ENCODE results near the gene QSOX1. TPM values are rescaled to one million over a fixed set of nuclear protein-coding genes. Genes with fewer than 3 reads are reported as not detected.

QSOX1 gene
- total RNA-seq, 4 donors from 2014 or later, result 104 to 138 (median 107) TPM

DNA sequence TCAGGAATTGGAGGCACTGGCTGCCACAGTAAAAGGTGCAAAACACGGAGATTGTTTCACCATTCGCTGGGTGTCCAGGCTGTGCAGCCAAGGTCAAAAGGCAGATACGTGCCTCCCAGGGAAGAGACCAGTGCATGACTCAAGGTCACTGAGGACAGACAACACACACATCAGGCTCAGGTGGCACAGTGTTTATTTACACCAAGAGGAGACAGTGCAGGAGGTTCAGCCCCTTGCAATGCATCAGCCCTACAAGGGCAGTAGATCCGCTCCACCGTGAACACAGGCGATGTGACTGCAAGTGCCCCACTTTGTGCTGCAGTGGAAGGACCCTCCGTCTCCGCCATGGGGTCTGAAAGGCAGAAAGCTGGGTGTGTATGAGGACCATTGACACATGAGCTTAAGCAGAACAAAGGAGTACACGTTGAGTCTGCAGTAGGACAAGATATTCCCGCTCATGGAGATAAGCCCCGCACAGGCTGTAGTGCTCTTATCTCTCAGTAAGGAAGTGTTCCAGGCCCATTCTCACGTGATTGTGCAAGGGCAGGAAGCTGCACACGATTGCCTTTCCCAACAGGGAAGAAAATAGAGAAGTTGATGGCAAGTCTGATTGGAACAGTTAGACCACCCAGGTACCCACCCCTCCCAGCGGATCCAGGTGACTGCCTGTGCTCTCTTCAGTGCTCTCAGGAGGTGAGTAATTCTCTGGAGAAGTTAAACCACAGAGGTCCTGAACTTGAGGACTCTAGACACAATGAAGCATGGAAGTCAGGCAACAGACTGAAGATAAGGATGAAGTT is 37.5 kb upstream of the QSOX1 start:
- no peak for DNase-seq (ENCODE audit: extremely low spot score)
- TF ChIP-seq CTCF (IDR thresholded peaks at IDR 0.05), result no peak
- TF ChIP-seq POLR2A (IDR thresholded peaks at IDR 0.05; ENCODE audit: low read depth), result no peak
- TF ChIP-seq EP300 (IDR thresholded peaks at IDR 0.05), result no peak
- no peak for TF ChIP-seq POLR2AphosphoS5 (IDR thresholded peaks at IDR 0.05)
- Histone ChIP-seq H3K27ac (replicated peaks in 1 of 4) (peak overlapping the region in 1 of 4 donors; percentile 7), H3K4me1 (peaks cover 25 to 35% (median 30%) of the 10 kb centered on the region in 4 donors), H3K9me3 (no peaks in the 10 kb centered on the region), H3K27me3 (no peaks in the 10 kb centered on the region), H3K36me3 (peaks cover 0 to 12% (median 3%) of the 10 kb centered on the region in 4 donors), H3K4me3 (no peak overlapping the region)
- 73% methylated on average over 9 of the region's 14 CpGs for WGBS
- intact Hi-C loops (cut with DNase I), result no loop called here

DNA sequence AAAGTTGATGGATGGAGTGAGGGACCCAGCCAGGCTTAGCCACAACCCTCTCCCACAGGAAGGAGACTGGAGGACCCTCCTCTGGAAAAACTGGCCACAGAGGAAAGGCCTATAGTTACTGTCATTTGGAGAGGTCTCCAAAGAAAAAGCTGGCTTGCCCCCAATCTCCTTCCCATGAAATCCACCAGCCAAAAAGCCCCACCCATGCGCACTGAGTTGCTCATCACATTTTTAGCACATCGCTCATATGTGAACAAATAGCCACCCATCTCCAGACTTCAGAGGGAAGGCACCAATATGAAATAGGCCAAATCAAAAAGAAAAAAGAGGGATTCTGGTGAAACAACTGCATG is 36.9 kb upstream of the QSOX1 start:
- peaks cover 19 to 29% (median 28%) of the 10 kb centered on the region in 4 donors for H3K4me1 ChIP-seq
- 82% methylated on average over 2 of the region's 2 CpGs for WGBS
- DNase-seq (ENCODE audit: extremely low spot score), result no peak
- H3K27me3 ChIP-seq, result no peaks in the 10 kb centered on the region
- H3K9me3 ChIP-seq, result no peaks in the 10 kb centered on the region
- peaks cover 0 to 6% (median 0%) of the 10 kb centered on the region in 4 donors for H3K36me3 ChIP-seq
- intact Hi-C loops (cut with DNase I), result no loop called here
- no peak overlapping the region for H3K4me3 ChIP-seq
- H3K27ac ChIP-seq (replicated peaks in 1 of 4), result peak overlapping the region in 1 of 4 donors; percentile 7
- no peak for TF ChIP-seq POLR2A (IDR thresholded peaks at IDR 0.05; ENCODE audit: low read depth)
- TF ChIP-seq POLR2AphosphoS5 (IDR thresholded peaks at IDR 0.05), result no peak
- no peak for TF ChIP-seq EP300 (IDR thresholded peaks at IDR 0.05)
- TF ChIP-seq CTCF (IDR thresholded peaks at IDR 0.05), result no peak

- 90% methylated on average over 2 of the region's 2 CpGs for WGBS
- TF ChIP-seq POLR2A (IDR thresholded peaks at IDR 0.05; ENCODE audit: low read depth) (no peak), CTCF (IDR thresholded peaks at IDR 0.05) (no peak), EP300 (IDR thresholded peaks at IDR 0.05) (no peak), POLR2AphosphoS5 (IDR thresholded peaks at IDR 0.05) (no peak)
- Histone ChIP-seq H3K36me3 (peaks cover 0 to 5% (median 0%) of the 10 kb centered on the region in 4 donors), H3K4me3 (no peak overlapping the region), H3K9me3 (no peaks in the 10 kb centered on the region), H3K27ac (replicated peaks in 1 of 4) (no peak overlapping the region), H3K27me3 (no peaks in the 10 kb centered on the region), H3K4me1 (peaks cover under 1 to 14% (median 10%) of the 10 kb centered on the region in 4 donors)
- DNase-seq (ENCODE audit: extremely low spot score), result no peak
- intact Hi-C loops (cut with DNase I), result no loop called here
Observed at GRCh38 chr1:180119837-180120236, 34.8 kb upstream of the QSOX1 start.

DNA sequence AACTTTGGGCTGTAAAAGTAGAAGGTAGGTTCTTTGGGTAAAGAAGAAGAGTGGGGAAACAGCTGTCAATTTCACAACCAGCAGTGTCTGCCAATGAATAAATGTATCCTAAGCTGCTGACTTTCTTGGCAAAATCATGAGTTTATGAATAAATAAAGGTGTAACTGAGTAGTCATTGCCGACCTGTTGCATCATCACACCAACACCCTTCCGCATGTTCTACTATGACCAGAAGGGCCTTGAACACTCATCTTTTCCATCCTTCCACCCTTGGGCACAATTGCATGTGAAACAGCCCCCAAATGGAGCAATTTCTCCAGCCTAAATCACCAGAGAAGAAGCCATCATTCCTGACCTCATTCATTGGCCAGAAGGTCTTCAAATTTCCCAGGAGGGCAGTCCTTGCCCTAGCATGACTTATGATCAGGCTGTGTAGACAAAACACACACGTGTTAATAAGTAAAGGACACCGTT is 31.2 kb upstream of the QSOX1 start:
- no peaks in the 10 kb centered on the region for H3K36me3 ChIP-seq
- TF ChIP-seq POLR2AphosphoS5 (IDR thresholded peaks at IDR 0.05), result peak in 1 of 2 donors; percentile 49
- TF ChIP-seq POLR2A (IDR thresholded peaks at IDR 0.05; ENCODE audit: low read depth), result no peak
- no peak for TF ChIP-seq CTCF (IDR thresholded peaks at IDR 0.05)
- no peak overlapping the region for H3K27ac ChIP-seq (replicated peaks in 1 of 4)
- intact Hi-C loops (cut with DNase I), result no loop called here
- DNase-seq (ENCODE audit: extremely low spot score), result no peak
- 91% methylated on average over 4 of the region's 4 CpGs for WGBS
- H3K4me1 ChIP-seq, result no peaks in the 10 kb centered on the region
- no peaks in the 10 kb centered on the region for H3K9me3 ChIP-seq
- H3K27me3 ChIP-seq, result no peaks in the 10 kb centered on the region
- no peak overlapping the region for H3K4me3 ChIP-seq

Data from esophagus muscularis mucosa (tissue), 4 donors.